HL-60 (cell line): ENCODE measurements around the gene COX6A2.
"Not testable (repeated sequence)": the region's sequence is repeated elsewhere in the genome, so short reads cannot be mapped to it uniquely, and the experiment has no call there.

Source experiments
- CTCF ChIP-seq: IDR thresholded peaks from one replicate; pipeline ENCODE4 v1.5.1; 2011; ENCODE audit warnings: low read length, control low read depth, inconsistent platforms; ENCODE audit not compliant: insufficient read depth
- GABPA ChIP-seq: IDR thresholded peaks from 2 replicates; pipeline ENCODE4 v1.6.1; 2012; ENCODE audit warnings: low read depth
- POLR2AphosphoS5 ChIP-seq: IDR thresholded peaks from 2 replicates; pipeline ENCODE4 v1.6.1; 2012; ENCODE audit warnings: low read depth

- TF ChIP-seq GABPA, CTCF, POLR2AphosphoS5: not testable (repeated sequence)
Observed at GRCh38 chr16:31445931-31446330, 17.8 kb upstream of the COX6A2 start.
